ENCODE measurements around the gene BRIX1. TPM values are rescaled to one million over a fixed set of nuclear protein-coding genes. Genes with fewer than 3 reads are reported as not detected.
"Not testable (repeated sequence)": the region's sequence is repeated elsewhere in the genome, so short reads cannot be mapped to it uniquely, and the experiment has no call there.

The BRIX1 gene
- total RNA-seq, 2 experiments from 2014 or later: 42.2 to 58.0 TPM

GRCh38 chr5:34944460-34945047, 29.0 kb downstream of the BRIX1 start:
- ATAC-seq: no peak
- H3K9me3 Mint-ChIP-seq (ENCODE audit: low read depth): no peaks in the 10 kb centered on the region
- no peak overlapping the region for H3K27ac Mint-ChIP-seq
- peaks cover 42% of the 10 kb centered on the region for H3K36me3 Mint-ChIP-seq
- H3K27me3 Mint-ChIP-seq: no peaks in the 10 kb centered on the region
- no peaks in the 10 kb centered on the region for H3K4me1 Mint-ChIP-seq
- DNase-seq: no peak
- no peak overlapping the region for H3K4me3 Mint-ChIP-seq
- CTCF ChIA-PET: interaction anchor here (0.8 to 1.1 kb wide), 2 partner anchors 11 to 1006 kb away, joined by 3 read pairs; no protein-coding TSS in a partner anchor

- ATAC-seq (no peak), DNase-seq (no peak)
- Mint-ChIP-seq H3K27ac (no peak overlapping the region), H3K4me3 (no peak overlapping the region), H3K9me3 (ENCODE audit: low read depth) (no peaks in the 10 kb centered on the region), H3K4me1 (peaks cover 23% of the 10 kb centered on the region), H3K36me3 (peaks cover 18% of the 10 kb centered on the region), H3K27me3 (no peaks in the 10 kb centered on the region)
- CTCF ChIA-PET: interaction anchor here (1.0 to 3.7 kb wide), 2 partner anchors 12 to 45 kb away, joined by 3 to 30 read pairs; no protein-coding TSS in a partner anchor
Observed at GRCh38 chr5:34957321-34957720, 41.8 kb downstream of the BRIX1 start.

- no peak overlapping the region for H3K4me3 Mint-ChIP-seq
- CTCF ChIA-PET: interaction anchor here (1.0 to 3.7 kb wide), 4 partner anchors 8 to 44 kb away, joined by 3 to 30 read pairs (median 4); no protein-coding TSS in a partner anchor
- DNase-seq (no peak), ATAC-seq (no peak)
- H3K36me3 Mint-ChIP-seq: peaks cover 16% of the 10 kb centered on the region
- H3K27me3 Mint-ChIP-seq: no peaks in the 10 kb centered on the region
- no peaks in the 10 kb centered on the region for H3K9me3 Mint-ChIP-seq (ENCODE audit: low read depth)
- H3K27ac Mint-ChIP-seq: no peak overlapping the region
- peaks cover 23% of the 10 kb centered on the region for H3K4me1 Mint-ChIP-seq
Observed at GRCh38 chr5:34957857-34958690, 42.6 kb downstream of the BRIX1 start.

- CTCF ChIA-PET: interaction anchor here (0.7 to 3.7 kb wide), 3 partner anchors 9 to 255 kb away, joined by 3 to 30 read pairs (median 4); no protein-coding TSS in a partner anchor
- Mint-ChIP-seq H3K27ac (no peak overlapping the region), H3K4me1 (peaks cover 23% of the 10 kb centered on the region), H3K36me3 (peaks cover 13% of the 10 kb centered on the region), H3K4me3 (no peak overlapping the region), H3K9me3 (ENCODE audit: low read depth) (no peaks in the 10 kb centered on the region), H3K27me3 (no peaks in the 10 kb centered on the region)
- peak; percentile 44 for DNase-seq
- peak; percentile 73 for ATAC-seq
Observed at GRCh38 chr5:34959323-34959722, 43.8 kb downstream of the BRIX1 start.

GRCh38 chr5:34967540-34967939, 52.0 kb downstream of the BRIX1 start:
- Mint-ChIP-seq H3K27ac (no peak overlapping the region), H3K27me3 (no peaks in the 10 kb centered on the region), H3K9me3 (ENCODE audit: low read depth) (peaks cover 3% of the 10 kb centered on the region), H3K4me1 (no peaks in the 10 kb centered on the region), H3K4me3 (no peak overlapping the region), H3K36me3 (peaks cover 24% of the 10 kb centered on the region)
- no peak for DNase-seq
- no peak for ATAC-seq
- CTCF ChIA-PET: interaction anchor here (0.7 kb wide), 1 partner anchor 9 kb away, joined by 3 read pairs; no protein-coding TSS in a partner anchor

GRCh38 chr5:34968258-34968657, 52.7 kb downstream of the BRIX1 start:
- ATAC-seq: no peak
- H3K27me3 Mint-ChIP-seq: no peaks in the 10 kb centered on the region
- peaks cover 3% of the 10 kb centered on the region for H3K9me3 Mint-ChIP-seq (ENCODE audit: low read depth)
- no peak overlapping the region for H3K4me3 Mint-ChIP-seq
- no peak overlapping the region for H3K27ac Mint-ChIP-seq
- CTCF ChIA-PET: interaction anchor here (0.7 kb wide), 1 partner anchor 10 kb away, joined by 3 read pairs; no protein-coding TSS in a partner anchor
- no peaks in the 10 kb centered on the region for H3K4me1 Mint-ChIP-seq
- peaks cover 24% of the 10 kb centered on the region for H3K36me3 Mint-ChIP-seq
- no peak for DNase-seq

GRCh38 chr5:34970552-34970951, 55.0 kb downstream of the BRIX1 start:
- Mint-ChIP-seq H3K9me3 (ENCODE audit: low read depth) (peaks cover 3% of the 10 kb centered on the region), H3K4me1 (no peaks in the 10 kb centered on the region)

GRCh38 chr5:34971655-34972054, 56.1 kb downstream of the BRIX1 start:
- H3K4me3 Mint-ChIP-seq; ATAC-seq; CTCF ChIA-PET; H3K9me3 Mint-ChIP-seq (ENCODE audit: low read depth); H3K27ac Mint-ChIP-seq; DNase-seq; H3K4me1 Mint-ChIP-seq; H3K27me3 Mint-ChIP-seq: not testable (repeated sequence)
- H3K36me3 Mint-ChIP-seq: peaks cover 11% of the 10 kb centered on the region

More at GRCh38 chr5:34970552-34970951, 55.0 kb downstream of the BRIX1 start:
- DNase-seq: no peak
- H3K27ac Mint-ChIP-seq: no peak overlapping the region
- CTCF ChIA-PET: no interaction called here
- H3K4me3 Mint-ChIP-seq: no peak overlapping the region
- no peaks in the 10 kb centered on the region for H3K27me3 Mint-ChIP-seq
- peaks cover 18% of the 10 kb centered on the region for H3K36me3 Mint-ChIP-seq
- no peak for ATAC-seq

Other genes starting within 250 kb of the BRIX1 start
- not detected for gene TTC23L, start 76.5 kb upstream of the BRIX1 start, total RNA-seq
- gene RAD1, start 207 bp upstream of the BRIX1 start, total RNA-seq: 10 to 100 TPM; 33.2 to 37.7 TPM
- 10 to 100 TPM; 50.6 to 54.6 TPM for gene DNAJC21, start 13.8 kb downstream of the BRIX1 start, total RNA-seq
- gene AGXT2, start 132.2 kb downstream of the BRIX1 start, total RNA-seq: not detected